ENCODE data around the gene CT83. TPM values are rescaled to one million over a fixed set of nuclear protein-coding genes. Genes with fewer than 3 reads are reported as not detected.

Gene CT83
- total and polyA plus RNA-seq, 8 donors, result not detected

- DNase-seq (no peak), ATAC-seq (peak; percentile 31)
- no peak for TF ChIP-seq CTCF (IDR thresholded peaks at IDR 0.05)
- Histone ChIP-seq H3K27me3 (no peaks in the 10 kb centered on the region), H3K27ac (no peak overlapping the region), H3K4me1 (no peaks in the 10 kb centered on the region), H3K9me3 (no peaks in the 10 kb centered on the region), H3K36me3 (no peaks in the 10 kb centered on the region), H3K4me3 (no peak overlapping the region)
- intact Hi-C loops (cut with DNase I), result no loop called here
These were observed 13.6 kb downstream of the CT83 start for GRCh38 chrX:116449156-116449555.

GRCh38 chrX:116436358-116436816 lies 26.4 kb downstream of the CT83 start, which contains the start of gene SLC6A14:
Gene SLC6A14 (plus strand): TSS chrX:116436606. CDS start chrX:116436710, 104 bp downstream.
- DNase-seq (peak in 3 of 4 donors; percentile 2 to 63 (median 57)), ATAC-seq (peak; percentile 92)
- Histone ChIP-seq H3K4me1 (no peaks in the 10 kb centered on the region), H3K36me3 (no peaks in the 10 kb centered on the region), H3K9me3 (no peaks in the 10 kb centered on the region), H3K27me3 (no peaks in the 10 kb centered on the region), H3K27ac (peak within 1 kb of the TSS in 1 of 2 donors; percentile 34), H3K4me3 (peak within 1 kb of the TSS; percentile 10 to 18)
- no peak for TF ChIP-seq CTCF (IDR thresholded peaks at IDR 0.05)
- intact Hi-C loops (cut with DNase I), result no loop called here

GRCh38 chrX:116435597-116435996 lies 27.2 kb downstream of the CT83 start:
- no peak for DNase-seq
- H3K4me1 ChIP-seq, result no peaks in the 10 kb centered on the region
- H3K27me3 ChIP-seq, result no peaks in the 10 kb centered on the region
- no peaks in the 10 kb centered on the region for H3K9me3 ChIP-seq
- no peaks in the 10 kb centered on the region for H3K36me3 ChIP-seq
- no peak overlapping the region for H3K4me3 ChIP-seq
- H3K27ac ChIP-seq, result peak overlapping the region in 1 of 2 donors; percentile 30
- intact Hi-C loops (cut with DNase I), result no loop called here
- no peak for ATAC-seq
- TF ChIP-seq CTCF (IDR thresholded peaks at IDR 0.05), result no peak

- H3K27ac ChIP-seq, result no peak overlapping the region
- intact Hi-C loops (cut with DNase I), result no loop called here
- no peaks in the 10 kb centered on the region for H3K36me3 ChIP-seq
- DNase-seq (no peak), ATAC-seq (no peak)
- H3K27me3 ChIP-seq, result no peaks in the 10 kb centered on the region
- no peak for TF ChIP-seq CTCF (IDR thresholded peaks at IDR 0.05)
- no peak overlapping the region for H3K4me3 ChIP-seq
- H3K4me1 ChIP-seq, result no peaks in the 10 kb centered on the region
- no peaks in the 10 kb centered on the region for H3K9me3 ChIP-seq
These were observed 34.8 kb downstream of the CT83 start for GRCh38 chrX:116427978-116428377.

GRCh38 chrX:116417968-116418367 lies 44.8 kb downstream of the CT83 start:
- no peaks in the 10 kb centered on the region for H3K9me3 ChIP-seq
- no peaks in the 10 kb centered on the region for H3K4me1 ChIP-seq
- no peaks in the 10 kb centered on the region for H3K36me3 ChIP-seq
- TF ChIP-seq CTCF (IDR thresholded peaks at IDR 0.05), result no peak
- no peak overlapping the region for H3K4me3 ChIP-seq
- intact Hi-C loops (cut with DNase I), result no loop called here
- H3K27ac ChIP-seq, result no peak overlapping the region
- ATAC-seq (no peak), DNase-seq (no peak)
- H3K27me3 ChIP-seq, result no peaks in the 10 kb centered on the region
